Activated CD4-positive, CD25-positive, alpha-beta regulatory T cell treated with anti-CD3 and anti-CD28 coated beads, Interleukin-2, amount 50 U/mL, for 24 hours (primary cell): ENCODE measurements around the gene AFG1L.

ENCODE experiments used
- ATAC-seq, 2 donors: fragments of 150-1000 bp; cut with Tn5 transposase; one replicate each; pipeline ENCODE4 v1.10.0; 2021; ENCODE audit warnings: mild to moderate bottlenecking in 1 of 2, moderate library complexity in 1 of 2

AFG1L gene

DNA sequence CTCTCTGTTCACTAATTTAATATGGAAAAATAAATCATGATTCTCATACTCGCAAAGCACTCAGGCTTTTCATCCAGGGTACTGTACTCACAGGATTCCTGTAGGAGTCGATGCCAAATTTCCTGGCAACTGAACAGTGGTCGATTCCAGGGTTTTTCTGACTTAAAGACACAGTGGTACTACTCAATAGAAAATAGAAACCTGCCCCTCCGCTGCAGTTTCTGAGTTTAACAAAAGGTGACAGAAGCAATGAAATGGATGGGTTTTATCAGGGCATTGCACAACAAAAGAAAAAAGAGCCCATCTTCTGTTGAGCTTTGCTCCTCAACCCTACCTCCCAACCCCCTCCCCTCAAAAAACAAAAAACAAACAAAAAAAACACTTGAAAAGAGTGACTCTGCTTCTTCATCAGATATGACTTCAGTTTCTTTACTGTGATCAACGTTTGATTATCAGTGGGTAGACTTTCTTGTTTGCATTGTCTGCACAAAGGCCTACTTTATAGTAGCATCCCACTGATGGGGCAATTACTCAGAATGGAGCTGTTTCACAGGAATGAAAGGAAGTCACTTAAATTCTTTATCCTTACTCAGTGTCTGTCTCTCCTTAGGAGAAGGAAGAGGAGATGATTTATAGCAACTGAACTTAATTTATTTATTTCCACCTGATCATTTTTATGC, 169.7 kb downstream of the AFG1L start:
- ATAC-seq: no peak

DNA sequence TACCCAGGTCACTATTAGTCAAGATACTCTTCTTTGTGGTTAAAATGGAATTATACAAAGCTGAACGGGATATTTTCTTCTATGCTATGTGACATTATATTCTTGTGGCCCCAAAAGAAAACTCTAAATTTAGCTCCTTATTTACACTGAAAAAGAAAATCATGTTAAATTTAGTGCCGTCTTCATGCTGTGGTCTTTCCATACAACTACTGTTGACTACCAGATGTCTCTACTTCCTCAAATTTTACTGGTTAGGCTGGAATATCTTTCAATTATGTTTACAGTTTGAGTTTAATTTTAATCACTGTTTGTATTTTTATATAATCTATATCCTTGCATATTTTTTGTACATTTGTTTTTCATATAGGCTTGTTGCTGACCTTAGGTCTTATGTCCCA, 170.2 kb downstream of the AFG1L start:
- no peak for ATAC-seq

DNA sequence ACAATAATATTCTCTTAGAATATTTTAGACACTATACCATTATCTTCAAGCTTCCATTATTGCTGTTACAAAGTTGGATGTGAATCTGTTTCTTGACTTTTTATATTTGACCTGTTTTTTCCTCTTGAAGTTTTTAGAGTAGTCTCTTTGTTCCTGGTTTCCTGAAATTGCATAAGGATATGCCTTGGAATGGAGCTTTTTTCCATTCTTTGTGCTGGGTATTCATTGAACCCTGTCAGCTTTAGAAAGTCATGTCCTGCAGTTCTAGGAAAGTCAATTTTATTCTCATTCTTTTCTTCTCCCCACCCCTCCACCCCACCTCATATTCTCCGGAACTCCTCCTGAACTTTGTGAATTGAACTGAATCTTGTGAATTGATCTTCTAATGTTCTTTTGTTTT, 173.5 kb downstream of the AFG1L start:
- ATAC-seq: no peak

DNA sequence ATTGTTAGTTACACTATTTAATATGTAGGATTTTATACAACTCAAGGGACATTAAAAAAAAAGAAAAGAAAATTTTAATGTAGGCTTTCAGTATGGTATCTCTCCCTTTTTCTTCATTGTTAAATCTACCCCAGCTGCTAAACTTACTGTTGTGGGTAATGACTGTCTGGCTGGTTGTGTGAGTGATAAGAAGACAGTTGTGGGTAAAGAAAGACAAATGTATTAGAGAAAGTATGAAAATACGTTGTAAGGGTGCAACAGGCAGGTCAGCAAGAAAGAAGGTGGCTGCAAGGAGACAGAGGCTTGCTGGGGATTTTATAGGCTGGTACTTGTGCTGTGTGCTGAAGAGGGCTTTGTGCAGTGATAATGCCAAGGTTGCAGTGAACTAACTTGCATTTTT, 174.5 kb downstream of the AFG1L start:
- no peak for ATAC-seq

DNA sequence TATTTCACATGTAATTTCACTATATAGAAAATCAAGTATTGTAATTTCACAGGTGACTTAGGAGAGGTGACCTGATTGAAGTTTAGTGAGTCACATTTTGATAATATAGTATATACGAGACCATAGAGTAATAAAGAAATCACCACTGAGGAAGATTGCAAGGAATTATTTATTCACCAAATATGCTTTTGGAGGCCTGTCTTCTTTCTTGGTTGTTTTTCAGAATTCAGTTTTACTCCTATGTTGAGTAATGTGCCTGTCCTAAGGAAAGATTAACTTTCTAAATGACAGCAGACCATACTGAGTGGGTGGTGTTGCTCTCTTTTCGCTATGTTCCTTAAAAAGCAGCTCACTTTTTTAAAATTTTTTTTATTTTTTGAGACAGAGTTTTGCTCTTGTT, 178.3 kb downstream of the AFG1L start:
- no peak for ATAC-seq

DNA sequence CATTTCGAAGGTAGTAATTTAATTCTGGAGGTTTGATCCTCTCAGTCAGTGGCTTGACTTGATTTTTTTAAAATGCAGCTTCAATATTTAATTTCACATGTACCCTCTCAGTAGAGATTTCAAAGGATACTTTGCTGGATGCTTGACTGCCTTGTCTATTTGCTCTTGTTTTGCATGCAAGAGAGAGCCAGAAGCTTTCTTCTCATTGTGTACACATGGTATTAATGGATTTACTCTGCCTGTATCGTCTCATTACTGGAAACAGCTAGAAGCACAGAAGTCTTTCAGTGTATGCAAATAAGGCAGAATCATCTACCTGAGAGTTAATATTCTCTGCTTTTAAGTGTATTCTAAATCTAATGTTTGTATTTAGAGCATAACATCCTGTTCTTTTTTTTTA, 181.5 kb downstream of the AFG1L start:
- no peak for ATAC-seq

DNA sequence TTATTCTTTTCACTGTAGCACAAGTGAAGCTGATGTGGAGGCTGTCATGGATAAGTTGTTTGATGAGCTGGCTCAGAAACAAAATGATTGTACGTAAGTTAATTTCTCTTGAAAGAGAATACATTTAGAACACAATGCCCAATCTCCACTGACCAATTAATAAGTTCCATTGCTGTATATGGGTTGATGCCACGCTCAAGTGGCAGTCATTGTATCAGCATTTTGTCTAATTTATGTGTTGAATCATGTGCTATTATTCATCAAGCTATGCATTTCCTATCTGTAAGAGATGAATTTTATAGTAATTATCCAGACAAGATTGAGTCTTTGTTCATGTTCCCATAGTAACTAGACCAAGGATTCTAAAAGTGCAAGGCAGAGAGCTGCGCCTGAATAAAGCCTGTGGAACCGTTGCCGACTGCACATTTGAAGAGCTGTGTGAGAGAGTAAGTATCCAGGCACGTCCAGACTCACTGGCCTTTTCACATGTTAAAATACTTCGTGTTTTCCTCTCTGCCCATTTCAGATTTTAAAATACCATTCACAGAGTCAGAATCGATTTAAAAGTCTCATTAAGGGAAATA, 182.1 kb downstream of the AFG1L start:
- no peak for ATAC-seq

DNA sequence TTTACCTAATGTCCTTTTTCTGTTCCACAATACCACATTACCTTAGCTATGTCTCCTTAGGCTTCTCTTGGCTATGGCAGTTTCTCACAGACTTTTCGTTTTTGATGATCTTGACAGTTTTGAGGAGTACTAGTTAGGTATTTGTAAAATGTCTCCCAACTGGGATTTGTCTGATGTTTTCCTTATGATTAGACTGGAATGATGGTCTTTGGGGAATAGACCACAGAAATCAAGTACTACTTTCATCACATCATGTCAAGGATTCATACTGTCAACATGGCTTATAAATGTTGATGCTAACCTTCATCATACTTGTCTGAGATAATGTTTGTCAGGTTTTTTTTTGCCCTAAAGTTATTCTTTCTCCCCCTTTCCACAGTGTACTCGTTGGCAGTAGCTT, 187.7 kb downstream of the AFG1L start:
- no peak for ATAC-seq

DNA sequence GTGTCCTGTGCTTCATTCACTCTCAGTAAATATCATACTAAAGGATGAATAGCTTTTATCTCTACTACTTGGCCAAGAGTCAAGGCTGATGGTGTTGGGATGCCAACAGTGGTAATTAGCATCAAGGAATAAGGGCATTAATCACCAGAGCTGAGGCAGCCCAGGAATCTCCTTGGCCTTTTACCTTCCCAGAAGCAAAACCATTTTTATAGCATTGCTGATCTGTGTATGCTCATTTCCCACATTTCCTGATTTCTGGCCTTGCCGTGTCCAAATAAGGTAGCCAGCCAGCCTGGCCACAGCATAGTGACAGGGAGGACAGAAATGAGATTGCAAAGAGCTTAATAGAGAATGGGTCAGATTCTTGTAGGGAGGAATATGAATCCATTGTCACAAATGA, 189.2 kb downstream of the AFG1L start:
- ATAC-seq: no peak

DNA sequence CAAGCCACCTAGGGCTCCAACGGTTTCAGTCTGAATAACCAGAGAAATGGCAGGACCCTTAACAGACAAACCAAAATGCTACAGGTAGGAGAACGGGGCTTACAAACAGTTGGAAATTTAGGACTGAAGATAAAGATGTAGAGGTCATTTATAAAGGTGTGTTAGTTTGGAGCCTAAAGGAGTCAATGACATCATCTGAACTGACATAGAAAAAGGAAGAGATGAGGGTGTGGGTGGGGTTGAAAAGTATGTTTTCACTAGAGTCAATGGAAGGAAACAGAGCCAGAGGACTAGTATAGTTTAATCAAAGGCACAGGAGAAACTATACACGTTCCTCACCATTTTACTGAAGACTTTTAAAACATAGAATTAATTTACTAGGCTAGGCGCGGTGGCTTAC, 194.8 kb downstream of the AFG1L start:
- no peak for ATAC-seq

DNA sequence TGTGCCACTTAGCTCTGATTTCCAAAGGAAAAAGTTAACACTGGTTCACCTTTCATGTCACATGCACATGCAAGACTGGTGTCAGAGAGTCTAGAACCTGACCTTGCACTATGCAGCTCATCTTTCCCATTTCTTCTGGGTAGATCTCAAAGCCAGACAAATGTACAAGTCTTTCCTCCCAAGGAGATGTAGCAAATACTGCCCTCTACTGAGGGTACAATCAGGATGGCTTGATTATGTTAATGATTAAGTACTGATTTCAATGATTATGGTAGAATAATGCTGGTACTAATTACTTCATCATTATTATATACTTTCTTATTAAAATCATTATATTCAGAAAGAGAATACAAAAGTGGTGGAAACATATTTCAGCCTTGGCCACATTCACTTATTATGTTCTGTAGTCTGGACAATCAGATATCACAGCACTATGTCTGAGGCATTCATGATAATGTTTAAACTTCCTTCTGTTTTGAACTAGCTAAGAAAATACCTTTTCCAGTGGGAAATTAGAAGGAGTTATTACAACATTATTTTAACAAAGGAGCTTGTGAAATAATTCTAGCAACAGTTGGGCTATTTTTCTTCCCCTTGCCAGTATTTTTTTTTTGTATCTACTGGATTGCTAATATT, 197.4 kb downstream of the AFG1L start:
- ATAC-seq: no peak

DNA sequence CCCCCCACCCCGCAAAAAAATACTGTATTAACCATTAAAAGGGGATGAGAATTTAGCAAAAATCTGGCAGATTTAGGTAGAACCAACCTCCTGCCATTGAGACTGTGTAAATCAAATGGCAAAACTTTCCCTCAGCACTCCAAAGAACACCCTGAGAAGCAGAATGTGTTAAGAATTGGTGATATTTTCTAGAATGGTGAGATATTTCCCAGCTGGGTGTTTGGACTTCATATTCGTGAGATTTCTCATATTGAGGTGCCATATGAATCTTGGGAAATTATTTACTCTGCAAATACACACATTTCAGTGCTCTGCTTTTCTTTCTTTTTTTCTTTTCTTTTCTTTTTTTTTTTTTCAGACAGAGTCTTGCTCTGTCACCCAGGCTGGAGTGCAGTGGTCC, 199.6 kb downstream of the AFG1L start:
- no peak for ATAC-seq

DNA sequence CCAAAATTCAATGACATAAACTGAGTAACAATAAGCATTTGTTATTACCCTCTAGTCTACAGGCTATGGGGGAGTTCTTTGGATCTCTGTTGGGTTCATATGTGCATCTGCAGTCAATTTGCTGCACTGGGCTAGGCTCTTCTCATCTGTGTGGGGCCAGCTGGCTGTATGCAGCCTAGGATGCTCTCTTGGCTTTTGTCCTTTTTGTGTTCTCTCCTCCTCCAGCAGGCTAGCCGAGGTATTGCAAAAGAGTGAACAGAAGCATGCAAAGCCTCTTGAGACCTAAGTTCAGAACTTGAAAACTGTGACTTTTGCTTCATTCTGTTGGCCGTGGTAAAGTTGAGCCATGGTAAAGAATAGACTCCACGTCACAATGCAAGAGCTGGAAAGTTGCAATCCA, 203.0 kb downstream of the AFG1L start:
- ATAC-seq: no peak

DNA sequence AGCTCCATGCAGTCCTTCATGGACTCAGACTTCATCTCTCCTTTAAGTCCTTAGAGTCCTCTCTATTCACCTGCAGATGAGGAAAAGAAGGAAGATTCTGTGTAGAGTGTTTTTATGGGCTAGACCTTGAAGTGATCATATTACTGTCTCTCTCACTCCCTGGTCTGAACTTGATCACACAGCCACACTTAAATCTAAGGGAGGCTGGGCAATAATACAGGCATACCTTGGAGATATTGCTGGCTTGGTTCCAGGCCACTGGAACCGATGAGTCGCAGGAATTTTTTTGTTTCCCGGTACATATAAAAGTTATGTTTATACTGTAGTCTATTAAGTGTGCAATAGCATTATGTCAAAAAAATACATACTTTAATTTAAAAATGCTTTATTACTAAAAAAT, 206.7 kb downstream of the AFG1L start:
- ATAC-seq: no peak

DNA sequence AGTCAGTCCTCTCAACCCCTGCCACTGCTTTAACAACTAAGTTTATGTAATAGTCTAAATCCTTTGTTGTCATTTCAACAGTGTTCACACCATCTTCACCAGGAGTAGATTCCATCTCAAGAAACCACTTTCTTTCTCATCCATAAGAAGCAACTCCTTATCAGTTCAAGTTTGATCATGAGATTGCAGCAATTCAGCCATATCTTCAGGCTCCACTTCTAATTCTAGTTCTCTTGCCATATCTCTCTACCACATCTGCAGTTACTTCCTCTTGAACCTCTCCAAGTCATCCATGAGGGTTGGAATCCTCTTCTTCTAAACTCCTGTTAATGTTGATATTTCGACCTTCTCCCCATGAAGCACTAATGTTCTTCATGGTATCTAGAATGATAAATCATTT, 208.0 kb downstream of the AFG1L start:
- no peak for ATAC-seq

DNA sequence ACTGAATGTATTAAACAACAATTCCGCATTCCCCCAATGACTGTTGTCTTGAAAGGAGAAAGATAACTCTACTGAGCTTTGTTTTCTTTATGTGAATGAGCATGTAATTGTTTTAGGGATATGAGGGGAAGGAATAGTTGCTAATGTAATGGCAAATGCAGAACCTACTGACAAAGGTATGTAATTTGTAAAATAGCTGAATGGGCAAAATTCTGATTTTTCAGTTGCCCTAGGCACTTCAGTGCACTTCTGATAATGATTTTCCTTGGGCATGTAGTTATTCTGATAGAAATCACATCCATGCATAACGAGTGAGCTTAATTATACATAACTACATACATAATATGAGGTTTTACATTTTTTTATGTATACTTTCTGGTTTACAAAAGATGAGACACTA, 212.5 kb downstream of the AFG1L start:
- ATAC-seq: no peak

DNA sequence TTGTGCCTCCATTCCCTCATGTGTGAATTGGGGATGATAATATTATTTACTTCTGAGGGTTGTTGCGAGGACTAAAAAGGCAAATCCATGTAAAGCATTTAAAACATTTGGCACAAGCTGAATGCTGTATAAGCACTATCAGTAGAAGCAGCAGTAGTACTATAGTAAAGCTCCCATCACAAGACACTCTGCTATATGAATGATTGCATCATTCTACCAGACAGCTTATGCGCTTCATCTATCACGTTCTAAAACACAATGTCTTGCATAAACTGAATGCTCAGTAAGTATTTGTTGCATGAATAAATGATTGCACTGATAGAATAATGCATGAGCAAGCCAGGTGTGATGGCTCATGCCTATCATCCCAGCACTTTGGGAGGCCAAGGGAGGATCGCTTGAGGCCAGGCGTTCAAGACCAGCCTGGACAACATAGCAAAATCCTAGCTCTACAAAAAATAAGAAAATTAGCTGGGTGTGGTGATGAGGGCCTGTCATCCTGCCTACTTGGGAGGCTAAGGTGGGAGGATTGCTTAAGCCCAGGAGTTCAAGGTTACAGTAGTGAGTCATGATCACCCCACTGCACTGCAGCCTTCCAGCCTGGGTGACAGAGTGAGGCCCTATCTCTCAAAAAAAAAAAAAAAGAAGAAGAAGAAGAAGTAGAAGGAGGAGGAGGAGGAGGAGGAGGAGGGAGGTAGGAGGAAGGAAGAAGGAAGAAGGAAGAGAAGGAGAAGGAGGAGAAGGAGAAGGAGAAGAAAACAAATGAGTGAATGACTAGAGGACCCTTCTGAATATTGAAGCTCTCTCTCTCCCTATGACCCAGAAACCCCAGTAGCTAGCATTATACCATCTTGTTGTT, 215.8 kb downstream of the AFG1L start:
- no peak for ATAC-seq

DNA sequence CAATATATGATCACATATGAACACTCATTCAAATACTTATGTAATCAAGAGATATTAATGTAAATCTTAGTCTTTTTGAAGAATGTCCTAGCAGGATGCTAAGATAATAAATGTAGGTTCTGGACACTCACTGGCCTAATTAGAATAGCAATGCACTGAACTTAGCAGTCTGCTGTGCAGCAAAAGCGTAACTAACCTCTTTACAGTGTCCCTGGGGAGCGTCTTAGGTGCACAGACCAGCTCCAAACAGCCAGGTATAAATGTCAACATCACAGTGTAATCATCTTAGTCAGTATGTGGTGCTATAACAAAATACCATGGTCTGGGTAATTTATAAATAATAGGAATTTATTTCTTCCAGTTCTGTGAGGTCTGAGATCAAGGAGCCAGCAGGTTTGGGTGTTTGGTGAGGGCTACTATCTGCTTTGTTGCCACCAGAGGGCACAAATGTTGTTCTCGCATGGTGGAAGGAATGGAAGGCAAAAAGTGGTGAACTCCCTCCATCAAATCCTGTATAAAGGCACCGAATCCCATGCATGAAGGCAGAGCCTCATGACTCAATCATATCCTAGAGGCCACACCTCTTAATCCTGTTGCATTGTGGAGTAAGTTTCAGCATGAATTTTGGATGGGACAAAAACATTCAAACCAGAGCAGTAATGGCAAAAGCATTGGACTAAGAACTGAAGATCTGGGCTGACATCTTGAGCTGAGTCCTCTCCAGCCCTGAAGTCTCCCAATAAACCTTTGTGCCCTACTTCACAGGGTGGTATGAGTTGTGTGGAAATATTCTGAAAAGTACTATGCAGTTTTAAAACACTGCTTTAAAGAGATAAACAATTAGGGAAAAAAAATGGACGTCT, 224.1 kb downstream of the AFG1L start:
- ATAC-seq: no peak

DNA sequence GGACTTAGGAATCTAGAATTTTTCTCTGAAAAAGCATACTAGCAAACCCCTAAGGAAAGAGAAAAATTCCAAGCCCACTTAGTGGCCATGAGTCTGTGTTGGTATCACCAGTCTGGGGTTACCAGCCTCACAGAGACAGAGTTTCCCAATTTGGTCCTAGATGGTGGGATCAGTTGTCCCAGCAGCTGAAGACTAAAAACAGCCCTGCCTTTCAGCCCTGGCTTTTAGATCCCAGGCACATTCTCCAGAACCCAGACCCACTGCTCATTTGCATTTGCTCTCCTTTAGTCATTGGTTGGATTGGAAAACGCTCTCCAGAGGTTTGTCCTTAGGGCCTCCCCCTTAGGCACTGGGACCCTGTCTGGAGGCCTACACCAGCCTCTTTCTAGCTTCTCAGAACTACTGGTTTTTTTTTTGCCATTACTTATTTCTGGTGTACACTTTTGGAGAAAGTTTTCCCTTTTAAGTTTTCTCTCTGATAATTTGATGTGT, 226.8 kb downstream of the AFG1L start:
- no peak for ATAC-seq

DNA sequence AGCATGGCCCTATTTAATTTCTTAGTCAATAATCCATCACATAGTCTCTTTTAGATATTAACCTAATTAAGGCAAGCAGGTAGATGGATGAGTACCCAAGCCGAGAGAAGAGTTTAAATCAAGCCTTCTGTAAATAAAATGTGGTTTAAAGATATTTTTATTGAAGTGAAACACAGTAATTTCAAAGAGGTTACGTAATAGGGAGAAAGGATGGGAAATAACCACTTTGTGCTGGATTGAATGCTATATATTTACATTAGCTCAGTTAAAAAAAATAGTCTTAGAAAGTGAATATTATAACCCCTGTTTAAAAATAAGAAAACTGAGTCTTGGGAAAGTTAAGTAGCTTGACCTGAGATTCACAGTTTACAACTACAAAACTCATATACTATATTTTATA, 228.8 kb downstream of the AFG1L start:
- ATAC-seq: no peak

DNA sequence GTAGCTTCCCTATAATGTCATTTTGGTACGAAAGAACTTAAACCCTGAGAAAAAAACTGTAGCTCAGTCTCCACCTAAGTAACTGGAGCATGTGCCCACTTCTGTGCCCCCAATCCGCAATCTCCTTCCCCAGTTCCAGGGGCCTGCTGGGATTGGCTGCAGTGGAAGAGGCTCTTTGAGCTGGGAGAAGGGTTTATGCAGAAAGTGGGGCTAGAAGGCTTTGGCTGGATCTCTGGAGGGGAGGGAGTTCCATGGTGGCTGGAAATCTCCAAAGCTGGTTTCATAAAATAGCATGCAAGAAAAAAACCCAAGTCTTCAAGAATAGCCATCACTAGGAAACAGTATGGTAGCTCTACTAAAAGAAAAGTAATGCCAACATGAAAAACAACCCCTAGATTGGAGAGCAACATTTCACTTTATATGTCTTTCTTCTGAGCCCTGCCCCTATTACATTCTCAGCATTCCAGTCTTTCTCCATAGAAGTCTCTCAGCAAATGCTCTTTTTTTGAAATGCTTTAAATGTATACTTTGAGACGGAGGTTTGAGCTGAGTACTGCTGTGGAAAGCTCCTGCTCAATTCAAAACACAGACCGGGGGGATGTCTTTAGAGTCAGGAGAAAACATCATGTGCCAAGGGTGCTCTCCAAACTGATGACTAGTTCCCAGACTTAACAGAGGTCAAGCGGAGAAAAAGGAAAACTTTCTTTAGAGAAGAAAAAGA, 229.8 kb downstream of the AFG1L start:
- no peak for ATAC-seq

DNA sequence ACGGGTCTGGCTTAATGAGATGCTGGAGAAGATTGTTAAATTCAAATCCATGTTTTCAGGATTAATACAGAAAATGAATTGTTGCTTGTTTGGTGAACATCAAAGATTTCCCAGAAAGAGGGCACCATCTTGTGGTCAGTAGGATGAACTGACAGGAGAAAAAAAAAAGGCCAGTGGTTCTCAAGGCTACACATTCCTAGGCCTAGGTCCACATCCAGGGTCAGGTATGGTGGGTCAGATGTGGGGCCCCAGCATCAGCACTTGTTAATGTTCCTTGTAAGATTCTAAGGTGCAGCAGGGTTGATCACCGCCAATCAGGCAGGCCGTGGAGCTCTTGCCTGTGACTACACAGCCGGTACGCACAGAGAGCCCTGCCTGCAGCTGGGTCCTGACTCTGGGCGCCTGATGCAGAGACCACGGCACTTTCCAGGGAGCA, 231.9 kb downstream of the AFG1L start:
- no peak for ATAC-seq
